Measurements from ENCODE around the gene FBN3.

- TF ChIP-seq CTCF (IDR thresholded peaks at IDR 0.05) = no peak
- no peak for TF ChIP-seq ZFX (IDR thresholded peaks at IDR 0.05; ENCODE audit: borderline replicate concordance)
These were observed 930 bp upstream of the FBN3 start for GRCh38 chr19:8150178-8150865.
